ENCODE measurements around the gene RALGPS1.
A peak's percentile ranks its signal among the peaks of the same experiment; 100 is the strongest.

The RALGPS1 gene, protein sequence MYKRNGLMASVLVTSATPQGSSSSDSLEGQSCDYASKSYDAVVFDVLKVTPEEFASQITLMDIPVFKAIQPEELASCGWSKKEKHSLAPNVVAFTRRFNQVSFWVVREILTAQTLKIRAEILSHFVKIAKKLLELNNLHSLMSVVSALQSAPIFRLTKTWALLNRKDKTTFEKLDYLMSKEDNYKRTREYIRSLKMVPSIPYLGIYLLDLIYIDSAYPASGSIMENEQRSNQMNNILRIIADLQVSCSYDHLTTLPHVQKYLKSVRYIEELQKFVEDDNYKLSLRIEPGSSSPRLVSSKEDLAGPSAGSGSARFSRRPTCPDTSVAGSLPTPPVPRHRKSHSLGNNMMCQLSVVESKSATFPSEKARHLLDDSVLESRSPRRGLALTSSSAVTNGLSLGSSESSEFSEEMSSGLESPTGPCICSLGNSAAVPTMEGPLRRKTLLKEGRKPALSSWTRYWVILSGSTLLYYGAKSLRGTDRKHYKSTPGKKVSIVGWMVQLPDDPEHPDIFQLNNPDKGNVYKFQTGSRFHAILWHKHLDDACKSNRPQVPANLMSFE
- long read RNA-seq, partial matches to known transcripts, result 0 of 1 reads
- long read RNA-seq, other reads (novel, unspliced or antisense), result 1 of 1 reads

- no peak within 1 kb of the TSS for H3K27ac ChIP-seq (replicated peaks)
- H3K4me3 ChIP-seq (replicated peaks; ENCODE audit: insufficient read depth, low read length), result peak within 1 kb of the TSS; percentile 35
- DNase-seq (ENCODE audit: low read depth in 1 of 2, low spot score in 1 of 2), result peak; percentile 81 to 93
- H3K27me3 ChIP-seq (ENCODE audit: insufficient read depth, poor library complexity, severe bottlenecking), result peaks cover 8% of the 10 kb centered on the region
- no peak for TF ChIP-seq GABPA (IDR thresholded peaks at IDR 0.05; ENCODE audit: low read depth)
- no peak for TF ChIP-seq POLR2AphosphoS5 (IDR thresholded peaks at IDR 0.05; ENCODE audit: low read depth)
- no peak for TF ChIP-seq SPI1 (IDR thresholded peaks at IDR 0.05; ENCODE audit: borderline replicate concordance, low read depth)
- TF ChIP-seq, protein P1, sequence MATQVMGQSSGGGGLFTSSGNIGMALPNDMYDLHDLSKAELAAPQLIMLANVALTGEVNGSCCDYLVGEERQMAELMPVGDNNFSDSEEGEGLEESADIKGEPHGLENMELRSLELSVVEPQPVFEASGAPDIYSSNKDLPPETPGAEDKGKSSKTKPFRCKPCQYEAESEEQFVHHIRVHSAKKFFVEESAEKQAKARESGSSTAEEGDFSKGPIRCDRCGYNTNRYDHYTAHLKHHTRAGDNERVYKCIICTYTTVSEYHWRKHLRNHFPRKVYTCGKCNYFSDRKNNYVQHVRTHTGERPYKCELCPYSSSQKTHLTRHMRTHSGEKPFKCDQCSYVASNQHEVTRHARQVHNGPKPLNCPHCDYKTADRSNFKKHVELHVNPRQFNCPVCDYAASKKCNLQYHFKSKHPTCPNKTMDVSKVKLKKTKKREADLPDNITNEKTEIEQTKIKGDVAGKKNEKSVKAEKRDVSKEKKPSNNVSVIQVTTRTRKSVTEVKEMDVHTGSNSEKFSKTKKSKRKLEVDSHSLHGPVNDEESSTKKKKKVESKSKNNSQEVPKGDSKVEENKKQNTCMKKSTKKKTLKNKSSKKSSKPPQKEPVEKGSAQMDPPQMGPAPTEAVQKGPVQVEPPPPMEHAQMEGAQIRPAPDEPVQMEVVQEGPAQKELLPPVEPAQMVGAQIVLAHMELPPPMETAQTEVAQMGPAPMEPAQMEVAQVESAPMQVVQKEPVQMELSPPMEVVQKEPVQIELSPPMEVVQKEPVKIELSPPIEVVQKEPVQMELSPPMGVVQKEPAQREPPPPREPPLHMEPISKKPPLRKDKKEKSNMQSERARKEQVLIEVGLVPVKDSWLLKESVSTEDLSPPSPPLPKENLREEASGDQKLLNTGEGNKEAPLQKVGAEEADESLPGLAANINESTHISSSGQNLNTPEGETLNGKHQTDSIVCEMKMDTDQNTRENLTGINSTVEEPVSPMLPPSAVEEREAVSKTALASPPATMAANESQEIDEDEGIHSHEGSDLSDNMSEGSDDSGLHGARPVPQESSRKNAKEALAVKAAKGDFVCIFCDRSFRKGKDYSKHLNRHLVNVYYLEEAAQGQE (IDR thresholded peaks at IDR 0.05; ENCODE audit: insufficient replicate concordance, low read depth), result no peak
- no peak for TF ChIP-seq CTCF (IDR thresholded peaks at IDR 0.05; ENCODE audit: insufficient read depth, low read length)
Observed at GRCh38 chr9:126914458-126915280, at the start of gene RALGPS1. Gene RALGPS1, plus strand, starts transcription at chr9:126914782. Its CDS starts 47,508 bp downstream, at chr9:126962290.

- TF ChIP-seq CTCF (IDR thresholded peaks at IDR 0.05; ENCODE audit: insufficient read depth, low read length) (no peak), GABPA (IDR thresholded peaks at IDR 0.05; ENCODE audit: low read depth) (no peak), SPI1 (IDR thresholded peaks at IDR 0.05; ENCODE audit: borderline replicate concordance, low read depth) (no peak), POLR2AphosphoS5 (IDR thresholded peaks at IDR 0.05; ENCODE audit: low read depth) (no peak)
- TF ChIP-seq, protein P1 (IDR thresholded peaks at IDR 0.05; ENCODE audit: insufficient replicate concordance, low read depth), result no peak
- H3K4me3 ChIP-seq (replicated peaks; ENCODE audit: insufficient read depth, low read length), result no peak overlapping the region
- no peak for DNase-seq (ENCODE audit: low read depth in 1 of 2, low spot score in 1 of 2)
- H3K27ac ChIP-seq (replicated peaks), result no peak overlapping the region
- H3K27me3 ChIP-seq (ENCODE audit: insufficient read depth, poor library complexity, severe bottlenecking), result no peaks in the 10 kb centered on the region
Observed at GRCh38 chr9:126869368-126869767, 45.2 kb upstream of the RALGPS1 start.

DNA sequence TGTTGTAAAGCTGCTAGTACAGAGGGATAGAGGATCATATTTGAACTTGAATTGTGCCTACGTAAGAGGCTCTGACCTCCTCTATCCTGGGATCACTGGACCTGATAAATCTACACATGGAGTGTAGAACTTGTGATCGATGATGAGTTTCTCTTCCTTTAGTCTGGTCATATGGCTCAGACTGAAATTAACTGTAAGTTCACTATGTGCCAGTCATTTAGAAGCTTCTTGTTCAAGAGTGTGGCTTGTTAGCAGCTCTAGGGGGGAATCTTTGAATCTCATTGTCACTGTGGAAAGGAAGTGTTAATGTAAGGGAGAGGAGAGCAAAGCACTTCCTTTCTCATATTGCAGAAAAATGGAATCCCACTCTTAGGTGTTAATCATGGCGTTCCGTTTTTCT, 42.1 kb upstream of the RALGPS1 start:
- no peak overlapping the region for H3K4me3 ChIP-seq (replicated peaks; ENCODE audit: insufficient read depth, low read length)
- no peak for DNase-seq (ENCODE audit: low read depth in 1 of 2, low spot score in 1 of 2)
- TF ChIP-seq SPI1 (IDR thresholded peaks at IDR 0.05; ENCODE audit: borderline replicate concordance, low read depth) (peak; percentile 5; the same call in 1 of the 2 replicates), POLR2AphosphoS5 (IDR thresholded peaks at IDR 0.05; ENCODE audit: low read depth) (no peak)
- no peak overlapping the region for H3K27ac ChIP-seq (replicated peaks)
- H3K27me3 ChIP-seq (ENCODE audit: insufficient read depth, poor library complexity, severe bottlenecking), result no peaks in the 10 kb centered on the region
